Measurements from ENCODE around the gene ADGRF4. TPM values are rescaled to one million over a fixed set of nuclear protein-coding genes. Genes with fewer than 3 reads are reported as not detected.

The ADGRF4 gene
- total RNA-seq, 2 experiments from 2014 or later = not detected

- DNase-seq = no peak
- ChIA-PET POLR2A (no interaction called here), CTCF (interaction anchor here (1.3 kb wide), 1 partner anchor 88 kb away, joined by 4 read pairs; no protein-coding TSS in a partner anchor)
- Mint-ChIP-seq H3K4me3 (no peak overlapping the region), H3K27me3 (peaks cover 27% of the 10 kb centered on the region), H3K9me3 (no peaks in the 10 kb centered on the region), H3K27ac (no peak overlapping the region), H3K36me3 (ENCODE audit: low read depth) (no peaks in the 10 kb centered on the region), H3K4me1 (ENCODE audit: low read depth) (no peaks in the 10 kb centered on the region)
- TF ChIP-seq CTCF (IDR thresholded peaks at IDR 0.05) = no peak
- intact Hi-C loops (cut with micrococcal nuclease) = no loop called here
- no peak for ATAC-seq
These were observed 28.5 kb upstream of the ADGRF4 start for GRCh38 chr6:47669684-47670513.

- ATAC-seq (no peak), DNase-seq (no peak)
- H3K36me3 Mint-ChIP-seq (ENCODE audit: low read depth) = no peaks in the 10 kb centered on the region
- TF ChIP-seq CTCF (IDR thresholded peaks at IDR 0.05) = no peak
- CTCF ChIA-PET = no interaction called here
- no peak overlapping the region for H3K4me3 Mint-ChIP-seq
- no peaks in the 10 kb centered on the region for H3K9me3 Mint-ChIP-seq
- intact Hi-C loops (cut with micrococcal nuclease) = no loop called here
- no peaks in the 10 kb centered on the region for H3K4me1 Mint-ChIP-seq (ENCODE audit: low read depth)
- POLR2A ChIA-PET = no interaction called here
- peaks cover 28% of the 10 kb centered on the region for H3K27me3 Mint-ChIP-seq
- no peak overlapping the region for H3K27ac Mint-ChIP-seq
These were observed 27.5 kb upstream of the ADGRF4 start for GRCh38 chr6:47670851-47671250.

GRCh38 chr6:47671777-47672176 is 26.6 kb upstream of the ADGRF4 start:
- Mint-ChIP-seq H3K36me3 (ENCODE audit: low read depth) (no peaks in the 10 kb centered on the region), H3K4me3 (no peak overlapping the region), H3K27ac (no peak overlapping the region), H3K9me3 (no peaks in the 10 kb centered on the region), H3K4me1 (ENCODE audit: low read depth) (no peaks in the 10 kb centered on the region), H3K27me3 (peaks cover 22% of the 10 kb centered on the region)
- TF ChIP-seq CTCF (IDR thresholded peaks at IDR 0.05) = no peak
- ATAC-seq (no peak), DNase-seq (no peak)
- POLR2A ChIA-PET = no interaction called here
- CTCF ChIA-PET = interaction anchor here (1.5 kb wide), 1 partner anchor 116 kb away, joined by 3 read pairs; no protein-coding TSS in a partner anchor
- intact Hi-C loops (cut with micrococcal nuclease) = no loop called here

GRCh38 chr6:47672816-47673215 is 25.6 kb upstream of the ADGRF4 start:
- H3K9me3 Mint-ChIP-seq = no peaks in the 10 kb centered on the region
- H3K27me3 Mint-ChIP-seq = peaks cover 16% of the 10 kb centered on the region
- TF ChIP-seq CTCF (IDR thresholded peaks at IDR 0.05) = no peak
- H3K36me3 Mint-ChIP-seq (ENCODE audit: low read depth) = no peaks in the 10 kb centered on the region
- POLR2A ChIA-PET = interaction anchor here (0.6 to 1.1 kb wide), 2 partner anchors 11 to 1309 kb away, joined by 3 read pairs; no protein-coding TSS in a partner anchor
- H3K4me3 Mint-ChIP-seq = no peak overlapping the region
- ATAC-seq (no peak), DNase-seq (no peak)
- intact Hi-C loops (cut with micrococcal nuclease) = no loop called here
- no peak overlapping the region for H3K27ac Mint-ChIP-seq
- CTCF ChIA-PET = interaction anchor here (0.8 to 1.5 kb wide), 3 partner anchors 41 to 115 kb away, joined by 3 to 4 read pairs (median 3); no protein-coding TSS in a partner anchor
- H3K4me1 Mint-ChIP-seq (ENCODE audit: low read depth) = no peaks in the 10 kb centered on the region

- ChIA-PET POLR2A (no interaction called here), CTCF (interaction anchor here (1.0 kb wide), 1 partner anchor 60 kb away, joined by 3 read pairs; no protein-coding TSS in a partner anchor)
- no peak overlapping the region for H3K4me3 Mint-ChIP-seq
- no peaks in the 10 kb centered on the region for H3K9me3 Mint-ChIP-seq
- ATAC-seq (no peak), DNase-seq (no peak)
- intact Hi-C loops (cut with micrococcal nuclease) = no loop called here
- H3K27ac Mint-ChIP-seq = no peak overlapping the region
- TF ChIP-seq CTCF (IDR thresholded peaks at IDR 0.05) = no peak
- H3K36me3 Mint-ChIP-seq (ENCODE audit: low read depth) = no peaks in the 10 kb centered on the region
- peaks cover 10% of the 10 kb centered on the region for H3K27me3 Mint-ChIP-seq
- no peaks in the 10 kb centered on the region for H3K4me1 Mint-ChIP-seq (ENCODE audit: low read depth)
These were observed 23.7 kb upstream of the ADGRF4 start for GRCh38 chr6:47674673-47675072.

Data from activated CD8-positive, alpha-beta T cell treated with anti-CD3 and anti-CD28 coated beads for 36 hours (primary cell).